GM19455 (cell line): Measurements from ENCODE around the gene ERBIN.
"Not testable (repeated sequence)": the region's sequence is repeated elsewhere in the genome, so short reads cannot be mapped to it uniquely, and the experiment has no call there.

ENCODE experiments used
- ATAC-seq: cut with Tn5 transposase; IDR thresholded peaks from one replicate; pipeline ENCODE4 v1.9.1; 2021; ENCODE audit not compliant: unreplicated experiment

ERBIN gene, protein sequence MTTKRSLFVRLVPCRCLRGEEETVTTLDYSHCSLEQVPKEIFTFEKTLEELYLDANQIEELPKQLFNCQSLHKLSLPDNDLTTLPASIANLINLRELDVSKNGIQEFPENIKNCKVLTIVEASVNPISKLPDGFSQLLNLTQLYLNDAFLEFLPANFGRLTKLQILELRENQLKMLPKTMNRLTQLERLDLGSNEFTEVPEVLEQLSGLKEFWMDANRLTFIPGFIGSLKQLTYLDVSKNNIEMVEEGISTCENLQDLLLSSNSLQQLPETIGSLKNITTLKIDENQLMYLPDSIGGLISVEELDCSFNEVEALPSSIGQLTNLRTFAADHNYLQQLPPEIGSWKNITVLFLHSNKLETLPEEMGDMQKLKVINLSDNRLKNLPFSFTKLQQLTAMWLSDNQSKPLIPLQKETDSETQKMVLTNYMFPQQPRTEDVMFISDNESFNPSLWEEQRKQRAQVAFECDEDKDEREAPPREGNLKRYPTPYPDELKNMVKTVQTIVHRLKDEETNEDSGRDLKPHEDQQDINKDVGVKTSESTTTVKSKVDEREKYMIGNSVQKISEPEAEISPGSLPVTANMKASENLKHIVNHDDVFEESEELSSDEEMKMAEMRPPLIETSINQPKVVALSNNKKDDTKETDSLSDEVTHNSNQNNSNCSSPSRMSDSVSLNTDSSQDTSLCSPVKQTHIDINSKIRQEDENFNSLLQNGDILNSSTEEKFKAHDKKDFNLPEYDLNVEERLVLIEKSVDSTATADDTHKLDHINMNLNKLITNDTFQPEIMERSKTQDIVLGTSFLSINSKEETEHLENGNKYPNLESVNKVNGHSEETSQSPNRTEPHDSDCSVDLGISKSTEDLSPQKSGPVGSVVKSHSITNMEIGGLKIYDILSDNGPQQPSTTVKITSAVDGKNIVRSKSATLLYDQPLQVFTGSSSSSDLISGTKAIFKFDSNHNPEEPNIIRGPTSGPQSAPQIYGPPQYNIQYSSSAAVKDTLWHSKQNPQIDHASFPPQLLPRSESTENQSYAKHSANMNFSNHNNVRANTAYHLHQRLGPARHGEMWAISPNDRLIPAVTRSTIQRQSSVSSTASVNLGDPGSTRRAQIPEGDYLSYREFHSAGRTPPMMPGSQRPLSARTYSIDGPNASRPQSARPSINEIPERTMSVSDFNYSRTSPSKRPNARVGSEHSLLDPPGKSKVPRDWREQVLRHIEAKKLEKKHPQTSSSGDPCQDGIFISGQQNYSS (N-terminal part only)

DNA sequence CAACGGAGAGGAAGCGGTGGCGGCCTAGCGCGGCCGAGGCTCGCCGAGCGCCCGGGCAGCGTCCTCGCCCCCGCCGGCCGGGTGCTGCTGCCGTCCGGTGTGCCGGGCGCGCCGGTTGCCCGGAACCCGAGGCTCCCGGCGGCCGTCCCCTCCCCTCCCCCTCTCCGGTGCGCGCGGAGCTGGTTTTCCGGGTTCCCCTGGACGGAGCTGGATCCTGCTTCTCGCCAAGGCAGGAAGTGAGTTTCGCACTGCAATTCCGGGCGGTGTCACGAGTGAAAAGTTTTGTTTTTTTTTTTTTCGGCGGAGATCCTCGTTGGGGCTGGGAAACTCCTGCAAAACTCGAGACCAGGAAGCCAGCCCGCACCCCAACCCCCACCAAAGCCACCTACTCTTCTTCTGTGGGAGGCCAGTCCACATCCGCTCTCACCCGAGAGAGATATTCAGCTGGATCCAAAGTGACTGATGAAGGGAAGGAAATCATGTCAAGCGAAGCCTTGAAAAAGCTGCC is at the start of gene ERBIN:
Gene ERBIN, plus strand, starts transcription at position 300 of the 508 bp plus-strand sequence. CDS start 66,144 bp downstream, outside the sequence.
- ATAC-seq = peak; percentile 25

DNA sequence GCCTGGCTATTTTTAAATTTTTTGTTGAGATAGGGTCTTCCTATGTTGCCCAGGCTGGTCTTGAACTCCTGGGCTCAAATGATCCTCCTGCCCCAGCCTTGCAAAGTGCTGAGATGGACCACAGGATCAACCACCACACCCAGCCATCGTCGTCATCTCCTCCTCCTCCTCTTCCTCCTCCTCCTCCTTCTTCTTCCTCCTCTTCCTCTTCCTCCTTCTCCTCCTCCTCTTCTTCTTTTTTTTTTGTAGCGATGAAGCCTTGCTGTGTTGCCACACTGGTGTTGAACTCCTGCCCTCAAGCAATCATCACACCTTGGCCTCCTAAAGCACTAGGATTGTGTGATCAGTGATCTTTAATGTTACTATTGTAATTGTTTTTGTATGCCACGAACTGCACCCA is 49.4 kb upstream of the ERBIN start:
- no peak for ATAC-seq

DNA sequence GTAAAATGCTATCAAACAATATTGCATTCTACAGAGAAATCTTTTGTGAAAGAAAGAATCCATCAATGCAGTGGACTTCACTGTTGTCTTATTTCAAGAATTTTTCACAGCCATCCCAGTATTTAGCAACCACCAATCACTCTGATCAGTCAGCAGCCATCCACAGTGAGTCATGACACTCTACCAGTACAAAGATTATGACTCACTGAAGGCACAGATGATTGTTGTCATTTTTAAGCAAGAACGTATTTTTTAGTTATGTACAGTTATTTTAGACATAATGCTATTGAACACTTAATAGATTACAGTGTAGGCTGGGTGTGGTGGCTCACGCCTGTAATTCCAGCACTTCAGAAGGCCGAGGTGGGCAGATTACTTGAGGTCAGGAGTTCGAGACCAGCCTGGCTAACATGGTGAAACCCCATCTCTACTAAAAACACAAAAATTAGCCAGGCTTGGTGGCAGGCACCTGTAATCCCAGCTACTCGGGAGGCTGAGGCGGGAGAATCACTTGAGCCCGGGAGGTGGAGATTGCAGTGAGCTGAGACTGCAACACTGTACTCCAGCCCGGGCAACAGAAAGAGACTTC is 46.6 kb upstream of the ERBIN start:
- ATAC-seq = not testable (repeated sequence)

DNA sequence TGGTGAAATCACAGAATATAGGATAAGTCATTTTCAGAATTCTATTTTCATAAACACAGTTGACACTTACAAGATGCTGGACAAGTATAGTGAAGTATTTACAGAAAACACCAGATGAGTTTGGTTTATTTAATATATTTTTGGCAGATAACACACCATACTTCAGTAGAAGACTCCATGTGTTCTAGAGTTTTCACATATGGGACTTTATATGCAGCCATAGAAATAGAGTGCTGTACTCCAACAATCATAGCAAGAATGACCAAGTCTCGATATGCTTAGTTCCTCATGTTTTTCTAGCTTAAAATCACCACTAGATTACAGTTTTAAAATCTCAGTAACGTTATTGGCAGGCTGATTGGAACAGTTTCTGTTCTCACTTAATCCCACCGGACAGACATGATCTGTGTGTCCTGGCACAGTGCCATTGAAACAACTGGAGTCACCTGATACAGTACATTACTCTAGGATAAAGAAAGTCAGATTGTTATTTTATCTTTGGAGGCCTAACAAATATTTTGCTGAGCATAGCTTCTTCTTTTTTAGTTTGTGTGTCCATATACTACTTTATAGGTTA is 45.8 kb upstream of the ERBIN start:
- no peak for ATAC-seq

DNA sequence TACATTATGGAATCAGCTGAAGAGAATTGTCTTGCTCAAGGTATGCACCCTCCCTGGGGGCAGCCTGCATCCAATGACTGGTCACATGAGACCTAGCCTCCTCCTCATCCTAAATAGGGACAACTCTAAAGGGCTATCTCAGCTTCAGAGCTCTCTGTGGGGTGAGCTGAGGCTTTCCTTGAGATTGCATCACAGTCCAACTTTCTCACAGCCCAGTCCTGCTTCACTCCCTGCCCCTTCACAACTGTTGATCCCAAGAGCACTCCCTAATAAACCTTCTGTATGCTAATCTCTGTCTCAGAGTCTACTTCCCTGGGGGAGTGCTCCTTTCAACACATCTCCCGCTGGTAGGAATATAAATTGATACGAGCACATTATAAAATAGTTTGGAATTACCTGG is 44.1 kb upstream of the ERBIN start:
- no peak for ATAC-seq

DNA sequence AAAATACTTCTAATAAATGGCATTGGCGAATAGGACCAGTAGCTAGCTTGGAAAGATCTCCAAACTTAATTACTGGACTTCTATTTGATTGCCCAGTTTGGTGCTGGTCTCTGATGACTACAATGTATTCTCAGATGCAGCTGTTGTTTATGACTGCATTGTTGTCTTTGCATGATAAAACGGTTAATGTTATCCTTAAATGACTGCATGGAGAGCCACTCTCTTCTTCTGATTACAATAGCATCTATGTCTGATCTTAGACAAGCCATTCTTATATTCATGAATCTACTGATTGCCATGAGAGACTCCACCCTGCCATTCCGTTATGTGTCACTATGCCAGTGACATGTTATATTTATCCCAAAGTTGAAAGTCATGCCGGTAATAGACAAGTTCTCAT is 42.9 kb upstream of the ERBIN start:
- ATAC-seq = no peak

DNA sequence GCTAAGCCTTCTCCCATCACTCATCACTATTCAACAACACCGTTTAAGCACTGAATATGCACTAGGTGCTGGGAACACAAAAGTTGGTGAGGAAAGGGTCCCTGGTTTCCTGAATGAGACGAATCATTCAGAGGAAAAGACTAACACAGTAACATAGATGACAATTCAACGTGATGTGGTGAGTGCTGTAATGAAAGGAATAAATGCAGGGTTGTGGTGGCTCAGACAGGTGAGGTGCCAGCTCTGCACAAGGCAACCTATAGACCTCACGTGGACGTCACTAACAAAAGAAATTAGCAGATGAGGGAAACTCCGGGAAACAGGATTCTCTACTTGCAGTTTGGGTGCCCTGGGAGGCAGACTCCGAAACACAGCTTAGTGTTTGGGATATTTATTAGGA is 40.0 kb upstream of the ERBIN start:
- ATAC-seq = no peak

DNA sequence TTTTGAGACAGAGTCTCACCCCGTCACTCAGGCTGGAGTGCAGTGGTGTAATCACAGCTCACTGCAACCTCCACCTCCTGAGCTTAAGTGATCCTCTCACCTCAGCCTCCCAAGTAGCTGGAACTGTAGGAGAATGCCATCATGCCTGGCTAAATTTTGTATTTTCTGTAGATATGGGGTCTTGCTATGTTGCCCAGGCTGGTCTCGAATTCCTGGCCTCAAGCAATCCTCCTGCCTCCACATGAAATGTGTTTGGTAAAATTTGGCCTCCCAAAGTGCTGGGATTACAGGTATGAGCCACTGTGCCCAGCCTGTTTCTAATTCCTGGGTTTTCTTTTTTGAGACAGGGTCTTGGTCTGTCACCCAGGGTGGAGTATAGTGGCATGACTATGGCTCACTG is 34.4 kb upstream of the ERBIN start:
- not testable (repeated sequence) for ATAC-seq

DNA sequence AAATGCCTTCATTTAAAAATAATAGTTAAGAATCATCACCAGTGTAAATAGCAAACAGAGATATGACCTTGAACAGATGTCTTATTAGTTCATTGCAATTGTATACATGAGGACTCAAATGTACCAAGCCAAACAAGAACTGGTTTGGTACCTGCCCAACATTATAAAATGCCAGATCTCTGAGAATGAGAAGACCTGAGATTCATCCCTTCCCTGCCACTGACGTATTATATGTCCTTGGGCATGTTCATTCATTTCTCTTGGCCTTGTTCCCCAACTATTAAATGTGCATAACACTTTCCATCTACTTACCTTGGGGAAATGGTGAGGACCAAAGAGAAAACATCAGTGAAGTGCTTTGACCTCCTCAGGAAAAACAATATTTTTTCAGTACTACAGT is 33.6 kb upstream of the ERBIN start:
- ATAC-seq = no peak

DNA sequence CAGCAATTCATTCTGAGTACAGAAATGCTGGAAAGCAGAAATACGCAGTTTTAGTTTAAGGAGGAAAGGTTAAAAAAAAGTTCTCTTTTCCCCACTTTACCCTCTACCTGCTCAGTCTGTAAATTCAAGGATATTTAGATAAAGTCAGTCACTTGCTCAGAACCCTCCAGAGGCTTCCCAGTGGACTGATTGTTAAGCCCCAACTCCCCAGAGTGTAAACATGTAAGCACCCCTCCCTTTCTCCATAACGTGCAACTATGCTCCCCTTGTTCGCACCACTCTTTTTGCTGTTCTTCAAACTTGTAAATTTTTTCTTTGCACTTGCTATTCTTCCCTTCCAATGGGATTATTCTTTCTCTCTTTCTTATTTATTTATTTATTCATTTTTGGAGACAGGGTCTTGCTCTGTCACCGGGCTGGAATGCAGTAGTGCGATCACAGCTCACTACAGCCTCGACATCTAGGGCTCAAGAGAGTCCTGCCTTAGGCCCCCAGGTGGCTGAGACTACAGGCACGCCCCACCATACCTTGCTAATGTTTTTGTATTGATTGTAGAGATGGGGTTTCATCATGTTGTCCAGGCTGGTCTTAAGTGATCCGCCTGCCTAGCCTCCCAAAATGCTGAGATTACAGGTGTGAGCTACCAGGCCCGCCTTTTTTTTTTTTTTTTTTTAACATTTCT is 32.5 kb upstream of the ERBIN start:
- no peak for ATAC-seq

DNA sequence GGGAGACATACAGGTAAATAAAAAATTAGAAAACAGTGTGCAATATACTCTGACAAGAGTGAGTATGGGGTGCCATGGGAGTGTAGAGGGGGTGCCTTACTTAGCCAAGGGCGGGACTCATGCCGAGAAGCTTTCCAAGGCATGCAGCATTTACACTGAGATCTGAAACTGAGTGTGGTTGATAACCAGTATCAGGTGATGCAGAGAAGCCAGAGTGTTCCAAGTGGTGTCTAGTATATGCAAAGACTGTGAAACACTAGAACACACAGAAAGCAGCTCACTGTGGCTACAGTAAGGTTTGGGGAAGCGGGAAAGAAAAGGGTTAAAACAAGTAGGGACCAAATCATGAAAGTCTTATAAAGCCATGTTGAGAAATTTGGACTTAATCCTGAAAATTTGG is 30.5 kb upstream of the ERBIN start:
- ATAC-seq = no peak

DNA sequence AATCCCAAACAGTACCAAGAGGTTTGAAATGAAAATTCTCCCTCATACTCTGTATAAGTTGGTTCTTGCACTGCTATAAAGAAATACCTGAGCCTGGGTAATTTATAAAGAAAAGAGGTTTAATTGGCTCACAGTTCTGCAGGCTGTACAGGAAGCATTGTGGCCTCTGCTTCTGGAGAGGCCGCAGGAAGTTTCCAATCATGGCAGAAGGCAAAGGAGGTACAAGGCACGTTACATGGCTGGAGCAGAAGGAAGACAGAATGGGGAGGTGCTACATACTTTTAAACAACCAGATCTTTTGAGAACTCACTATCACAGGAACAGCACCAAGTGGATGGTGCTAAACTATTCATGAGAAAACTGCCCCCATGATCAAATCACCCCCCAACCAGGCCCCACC is 25.6 kb upstream of the ERBIN start:
- ATAC-seq = no peak

DNA sequence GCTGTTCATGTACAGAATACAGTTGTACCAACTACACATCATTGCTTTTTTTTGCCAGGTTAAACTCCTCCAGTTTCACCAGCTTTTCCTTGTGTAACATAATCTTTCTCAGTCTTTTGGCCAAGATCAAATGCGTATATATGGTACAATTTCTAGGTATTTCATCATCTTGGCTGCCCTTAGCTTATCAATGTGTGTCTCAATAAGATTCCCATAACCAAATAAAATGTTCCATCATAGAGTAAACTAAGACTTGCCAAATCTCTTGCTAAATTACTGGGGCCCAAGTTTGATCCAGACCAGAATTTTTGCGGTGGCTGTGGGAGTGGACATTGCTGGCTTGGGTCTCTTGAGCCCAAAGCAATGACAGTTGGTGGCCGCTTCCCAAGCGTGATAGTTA is 24.3 kb upstream of the ERBIN start:
- no peak for ATAC-seq

DNA sequence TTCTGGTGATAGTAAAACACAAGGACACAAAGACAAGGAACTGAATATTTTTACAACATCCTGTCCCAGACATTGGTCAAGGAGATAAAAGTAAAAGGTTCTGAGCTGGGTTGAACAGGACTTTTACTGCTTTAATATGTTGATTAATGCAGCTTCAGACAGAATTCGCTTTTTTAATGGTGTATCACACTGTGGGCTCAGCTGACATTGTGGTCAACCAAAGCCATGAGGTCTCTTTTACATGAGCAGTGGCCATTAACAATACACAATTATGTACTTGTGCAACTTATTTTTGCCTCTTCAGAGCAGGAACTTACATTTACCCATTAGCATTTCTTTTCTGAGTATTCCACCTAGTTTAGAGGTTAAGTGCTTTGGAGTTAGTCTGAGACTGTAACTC is 22.8 kb upstream of the ERBIN start:
- no peak for ATAC-seq

DNA sequence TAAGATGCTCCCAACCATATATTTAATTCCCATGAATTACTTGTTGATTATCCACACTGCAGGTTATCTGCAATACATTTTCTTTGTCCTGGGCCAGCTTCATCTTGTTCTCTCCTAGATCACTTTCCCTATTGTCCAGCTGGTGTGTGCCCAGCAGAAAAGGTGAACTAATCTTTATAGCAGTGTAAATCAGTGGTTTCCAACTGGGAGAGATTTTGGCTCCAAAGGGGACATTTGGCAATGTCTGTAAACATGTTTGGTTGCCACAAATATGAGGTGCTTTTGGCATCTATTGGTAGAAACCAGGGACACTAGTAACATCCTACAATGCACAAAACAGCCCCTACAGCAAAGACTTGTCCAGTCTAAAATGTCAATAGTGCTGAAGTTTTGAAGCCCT is 20.1 kb upstream of the ERBIN start:
- no peak for ATAC-seq

DNA sequence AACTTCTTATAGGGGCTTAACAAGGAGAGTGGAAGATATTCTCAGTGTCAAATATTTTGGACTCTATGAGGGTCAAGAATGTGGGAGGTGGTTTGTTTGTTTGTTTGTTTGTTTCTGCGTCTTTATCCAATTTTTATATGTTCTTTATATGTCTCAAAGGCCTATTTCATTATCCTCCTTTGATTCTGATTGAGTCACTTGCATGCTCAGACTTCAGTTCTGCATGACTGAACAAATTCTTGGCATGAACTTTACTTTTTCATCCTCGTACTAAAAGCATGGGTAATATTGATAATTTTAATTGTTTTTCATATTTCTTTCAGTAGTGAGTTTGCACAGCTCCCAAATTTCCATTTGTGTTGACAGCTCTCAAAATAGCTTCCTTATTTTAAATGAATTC is 19.2 kb upstream of the ERBIN start:
- no peak for ATAC-seq

DNA sequence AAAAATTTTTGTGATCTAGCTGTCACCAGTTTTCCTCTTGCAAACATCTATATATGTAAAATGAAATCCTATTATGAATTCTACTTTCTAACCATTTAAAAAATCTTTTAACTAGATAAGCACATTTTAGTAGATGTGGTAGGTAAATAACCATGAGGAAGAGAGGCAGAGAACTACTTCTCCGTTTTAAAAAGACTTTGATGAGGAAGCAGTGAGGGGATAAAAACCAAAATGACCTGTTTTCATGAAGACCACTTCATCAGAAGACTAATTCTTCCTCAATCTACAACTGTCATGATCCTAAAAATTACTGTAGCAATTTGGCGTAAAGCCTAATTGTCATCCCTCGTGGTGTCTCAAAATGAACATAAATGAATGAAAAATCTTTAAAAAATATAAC is 15.7 kb upstream of the ERBIN start:
- no peak for ATAC-seq

DNA sequence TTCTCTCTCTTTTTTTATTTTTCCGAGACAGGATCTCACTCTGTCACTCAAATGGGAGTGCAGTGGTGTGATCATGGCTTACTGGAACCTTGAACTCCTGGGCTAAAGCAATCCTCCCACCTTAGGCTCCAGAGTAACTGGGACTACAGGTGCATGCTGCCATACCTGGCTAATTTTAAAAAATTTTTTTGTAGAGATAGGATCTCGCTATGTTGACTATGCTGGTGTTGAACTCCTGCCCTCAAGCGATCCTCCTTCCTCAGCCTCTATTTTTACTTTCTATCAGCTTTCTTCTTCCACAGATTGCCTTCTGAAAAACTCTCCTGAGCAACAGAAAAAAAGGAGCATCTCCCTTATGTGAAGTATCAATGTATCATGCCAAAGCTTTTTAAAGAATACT is 14.1 kb upstream of the ERBIN start:
- ATAC-seq = no peak

DNA sequence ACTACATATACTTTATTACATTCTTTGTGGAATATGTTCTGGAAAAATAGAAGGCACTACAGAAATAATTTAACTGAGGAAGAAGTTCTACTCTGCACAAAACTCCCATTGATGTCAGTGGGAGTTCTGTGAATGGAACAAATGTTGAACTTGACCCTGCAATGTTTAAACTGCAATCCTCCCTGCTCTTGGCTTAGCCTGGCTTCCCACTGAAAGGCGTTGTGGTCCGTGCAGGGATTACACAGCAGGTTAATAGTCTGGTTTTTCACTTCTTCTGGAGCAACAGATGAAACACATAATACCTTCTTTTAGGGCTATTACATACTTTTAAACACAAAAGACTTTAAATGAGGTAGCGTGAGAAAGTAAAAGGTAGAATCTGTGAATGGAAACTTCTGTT is 12.9 kb upstream of the ERBIN start:
- ATAC-seq = no peak

DNA sequence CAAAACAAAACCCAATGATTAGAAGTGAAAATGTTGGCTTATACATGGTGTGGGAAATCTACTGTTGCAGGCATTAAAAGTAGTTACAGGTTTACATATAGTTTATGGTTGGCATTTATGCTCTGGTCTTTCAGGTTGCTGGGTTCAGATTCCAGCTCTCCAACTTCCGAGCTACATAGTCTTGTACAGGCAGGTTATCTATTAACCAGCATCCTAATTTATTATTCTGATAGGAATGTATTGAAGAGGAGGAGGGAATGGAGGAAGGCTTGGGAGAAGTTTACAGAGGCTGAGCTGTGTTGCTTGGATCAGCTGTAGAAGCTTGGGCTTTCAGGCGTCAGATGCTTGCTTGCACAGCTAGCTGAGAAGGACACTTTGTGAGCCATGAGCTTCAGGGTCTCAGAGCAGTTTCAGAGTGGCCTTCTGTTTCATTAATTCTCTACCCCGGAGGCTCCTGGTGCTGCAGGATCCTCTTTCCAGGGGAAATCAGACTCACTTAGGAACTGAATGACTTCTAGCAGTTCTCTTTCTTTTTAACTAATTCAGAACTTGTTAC is 11.7 kb upstream of the ERBIN start:
- ATAC-seq = no peak
